Fibroblast of lung (primary cell): ENCODE results near the gene NFE2.

Source experiments
- EZH2 ChIP-seq: IDR thresholded peaks from 2 replicates; pipeline ENCODE4 v1.5.1; 2012; ENCODE audit warnings: low read length, control low read depth, mild to moderate bottlenecking; ENCODE audit errors: missing control alignments
- TF ChIP-seq, protein P1 (sequence below), 2 donors: IDR thresholded peaks in 1 of 2; conservative IDR thresholded peaks in 1 of 2; 1 replicate in 1 of 2; 2 replicates in 1 of 2; pipeline ENCODE4 v1.5.1; 2011 to 2012; ENCODE audit warnings: low read length in 2 of 2, control low read depth in 1 of 2, inconsistent platforms in 1 of 2, low read depth in 1 of 2, mild to moderate bottlenecking in 1 of 2

DNA sequence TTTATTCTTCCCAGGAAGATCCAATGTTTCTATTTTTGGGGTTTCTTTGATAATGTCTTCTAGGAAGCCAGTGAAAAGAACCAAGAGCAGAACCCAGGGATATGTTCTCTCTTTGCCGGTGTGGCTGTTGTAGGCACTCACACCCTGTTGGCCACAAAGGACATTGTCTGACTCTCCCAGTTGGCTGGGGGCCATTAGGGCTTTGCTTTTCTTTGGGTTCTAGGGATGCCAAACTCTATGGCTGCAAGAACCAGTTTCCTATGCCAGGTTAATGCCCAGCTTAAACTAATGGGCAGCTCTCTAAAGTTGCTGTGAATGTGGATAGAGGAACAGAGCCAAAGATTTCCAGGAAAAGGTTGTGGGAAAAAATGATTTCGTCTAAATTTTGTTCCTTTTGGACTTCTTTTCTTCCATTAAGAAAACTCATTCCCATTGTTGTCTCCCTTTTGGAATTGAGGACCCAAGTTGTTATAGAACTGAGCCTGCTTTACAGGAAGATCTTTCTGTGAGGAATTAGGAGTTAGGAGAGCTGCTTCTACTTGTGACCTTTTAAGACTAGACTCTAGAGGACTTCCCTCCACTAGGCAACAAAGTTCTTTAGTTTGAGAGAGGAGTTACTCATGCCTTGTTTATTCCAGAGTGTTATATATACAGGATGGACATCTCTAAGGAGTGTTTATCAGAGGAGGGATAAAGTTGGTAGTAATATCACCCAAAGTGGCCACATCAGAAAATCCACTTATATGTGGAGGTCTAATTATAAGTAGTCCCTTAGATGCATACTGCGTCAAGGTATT, 37.2 kb upstream of the NFE2 start:
- TF ChIP-seq, protein P1, sequence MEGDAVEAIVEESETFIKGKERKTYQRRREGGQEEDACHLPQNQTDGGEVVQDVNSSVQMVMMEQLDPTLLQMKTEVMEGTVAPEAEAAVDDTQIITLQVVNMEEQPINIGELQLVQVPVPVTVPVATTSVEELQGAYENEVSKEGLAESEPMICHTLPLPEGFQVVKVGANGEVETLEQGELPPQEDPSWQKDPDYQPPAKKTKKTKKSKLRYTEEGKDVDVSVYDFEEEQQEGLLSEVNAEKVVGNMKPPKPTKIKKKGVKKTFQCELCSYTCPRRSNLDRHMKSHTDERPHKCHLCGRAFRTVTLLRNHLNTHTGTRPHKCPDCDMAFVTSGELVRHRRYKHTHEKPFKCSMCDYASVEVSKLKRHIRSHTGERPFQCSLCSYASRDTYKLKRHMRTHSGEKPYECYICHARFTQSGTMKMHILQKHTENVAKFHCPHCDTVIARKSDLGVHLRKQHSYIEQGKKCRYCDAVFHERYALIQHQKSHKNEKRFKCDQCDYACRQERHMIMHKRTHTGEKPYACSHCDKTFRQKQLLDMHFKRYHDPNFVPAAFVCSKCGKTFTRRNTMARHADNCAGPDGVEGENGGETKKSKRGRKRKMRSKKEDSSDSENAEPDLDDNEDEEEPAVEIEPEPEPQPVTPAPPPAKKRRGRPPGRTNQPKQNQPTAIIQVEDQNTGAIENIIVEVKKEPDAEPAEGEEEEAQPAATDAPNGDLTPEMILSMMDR (conservative IDR thresholded peaks at IDR 0.05 in 1 of 2, IDR thresholded peaks at IDR 0.05 in 1 of 2; ENCODE audit: low read depth in 1 of 2, low read length in 2 of 2), result no peak
- no peak for TF ChIP-seq EZH2
